Fibroblast of pulmonary artery (primary cell): Measurements from ENCODE around the gene TCTA.

Experiments used
- DNase-seq: peaks from one replicate; pipeline ENCODE4 v3.0.0-alpha.2; 2010; ENCODE audit warnings: low read depth
- H3K4me3 ChIP-seq: replicated peaks from 2 replicates; pipeline ENCODE4 v1.5.1; 2011; ENCODE audit warnings: low read depth, mild to moderate bottlenecking, control low read depth, low read length, moderate library complexity
- TF ChIP-seq, protein P1 (sequence below): IDR thresholded peaks from 2 replicates; pipeline ENCODE4 v1.5.1; 2011; ENCODE audit warnings: mild to moderate bottlenecking, control low read depth, low read length, inconsistent platforms; ENCODE audit errors: missing control alignments

TCTA gene

DNA sequence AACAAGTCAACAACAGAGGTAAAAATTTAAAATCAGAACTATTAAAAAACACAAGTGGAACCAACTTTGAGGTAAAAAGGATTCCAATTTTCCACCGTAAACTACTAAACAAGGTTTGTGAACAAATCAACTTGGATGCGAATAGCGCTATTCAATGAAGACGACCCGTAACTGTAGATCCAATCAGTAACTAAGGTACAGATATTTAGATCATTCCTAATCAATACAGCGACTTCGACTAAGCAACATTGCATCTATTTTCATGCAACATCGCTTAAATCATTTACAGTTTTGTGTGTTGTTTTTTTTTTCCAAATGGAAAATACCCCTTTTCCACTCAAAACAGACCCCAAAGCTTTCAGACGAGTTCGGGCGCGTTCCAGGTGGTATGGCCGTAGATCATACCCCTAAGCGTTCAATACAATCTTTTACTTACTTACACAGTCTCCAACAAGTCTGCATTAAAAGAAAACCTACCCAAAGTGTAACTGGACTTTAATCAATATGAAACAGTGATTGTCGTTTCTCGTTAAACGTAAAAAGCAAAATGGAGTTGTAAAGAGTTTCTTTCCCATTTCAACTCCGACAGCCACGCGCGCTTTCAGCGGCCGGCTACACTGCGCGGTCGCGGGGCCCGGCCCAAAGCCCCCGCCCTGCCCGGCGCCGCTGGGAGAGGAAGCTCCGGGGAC is 1.2 kb upstream of the TCTA start:
- peak overlapping the region; percentile 83 for H3K4me3 ChIP-seq
- no peak for DNase-seq
- TF ChIP-seq, protein P1, sequence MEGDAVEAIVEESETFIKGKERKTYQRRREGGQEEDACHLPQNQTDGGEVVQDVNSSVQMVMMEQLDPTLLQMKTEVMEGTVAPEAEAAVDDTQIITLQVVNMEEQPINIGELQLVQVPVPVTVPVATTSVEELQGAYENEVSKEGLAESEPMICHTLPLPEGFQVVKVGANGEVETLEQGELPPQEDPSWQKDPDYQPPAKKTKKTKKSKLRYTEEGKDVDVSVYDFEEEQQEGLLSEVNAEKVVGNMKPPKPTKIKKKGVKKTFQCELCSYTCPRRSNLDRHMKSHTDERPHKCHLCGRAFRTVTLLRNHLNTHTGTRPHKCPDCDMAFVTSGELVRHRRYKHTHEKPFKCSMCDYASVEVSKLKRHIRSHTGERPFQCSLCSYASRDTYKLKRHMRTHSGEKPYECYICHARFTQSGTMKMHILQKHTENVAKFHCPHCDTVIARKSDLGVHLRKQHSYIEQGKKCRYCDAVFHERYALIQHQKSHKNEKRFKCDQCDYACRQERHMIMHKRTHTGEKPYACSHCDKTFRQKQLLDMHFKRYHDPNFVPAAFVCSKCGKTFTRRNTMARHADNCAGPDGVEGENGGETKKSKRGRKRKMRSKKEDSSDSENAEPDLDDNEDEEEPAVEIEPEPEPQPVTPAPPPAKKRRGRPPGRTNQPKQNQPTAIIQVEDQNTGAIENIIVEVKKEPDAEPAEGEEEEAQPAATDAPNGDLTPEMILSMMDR, result no peak

DNA sequence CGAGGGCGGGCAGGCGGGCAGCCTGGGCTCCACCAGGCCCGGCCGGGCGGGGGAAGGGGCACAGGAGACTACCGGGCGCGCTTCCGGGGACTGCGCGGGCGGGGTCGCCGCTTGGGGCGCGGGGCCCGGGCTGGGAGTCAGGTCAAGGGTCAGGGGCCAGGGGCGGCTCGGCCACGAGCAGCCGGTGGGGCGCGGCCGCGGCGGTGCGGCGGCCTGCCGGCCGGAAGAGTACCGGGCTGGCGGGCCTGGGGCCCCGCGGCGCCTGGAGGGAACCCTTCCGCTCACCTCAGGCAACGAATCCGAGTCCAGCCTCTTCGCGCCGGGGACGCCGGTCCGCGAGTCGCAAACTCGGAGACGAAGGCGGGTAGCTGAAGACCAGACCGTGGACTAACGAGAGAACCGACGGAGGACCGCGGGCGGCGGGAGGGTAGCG is 672 bp upstream of the TCTA start:
- H3K4me3 ChIP-seq, result peak overlapping the region; percentile 83
- no peak for DNase-seq
- TF ChIP-seq, protein P1, result no peak

DNA sequence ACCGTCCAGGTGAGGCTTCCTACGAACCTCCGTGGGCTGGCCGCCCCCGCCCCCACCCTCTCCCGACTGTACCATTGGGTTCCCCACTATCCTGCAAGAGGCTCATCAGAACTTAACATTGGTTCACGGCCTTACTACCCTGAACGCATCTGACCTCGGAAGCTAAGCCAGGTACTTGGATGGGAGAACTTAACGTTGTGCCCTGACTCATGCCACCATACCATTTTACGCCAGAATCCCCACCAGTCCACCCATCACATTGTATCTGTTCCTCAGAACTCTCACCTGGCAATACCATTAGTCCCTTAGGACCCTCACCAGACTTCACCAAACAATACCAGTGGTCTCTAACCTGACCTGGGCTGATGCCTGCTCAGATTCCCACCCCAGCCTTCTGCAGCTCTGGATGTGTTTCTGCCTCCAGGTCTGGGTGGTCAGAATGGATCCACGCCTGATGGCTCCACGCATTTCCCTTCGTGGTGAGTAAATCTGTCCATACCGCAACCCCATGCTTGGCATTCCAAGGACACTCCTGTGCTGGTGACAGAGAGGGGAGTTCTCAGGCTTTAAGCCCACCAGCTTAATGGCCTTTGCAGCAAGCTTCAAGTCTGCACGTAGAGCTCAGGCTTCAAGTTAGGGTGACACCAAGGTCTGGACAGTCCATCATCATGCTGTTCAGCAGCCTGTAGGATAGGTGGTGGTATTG is 562 bp downstream of the TCTA start:
- no peak for DNase-seq
- H3K4me3 ChIP-seq, result peak overlapping the region; percentile 91
- TF ChIP-seq, protein P1, result no peak

DNA sequence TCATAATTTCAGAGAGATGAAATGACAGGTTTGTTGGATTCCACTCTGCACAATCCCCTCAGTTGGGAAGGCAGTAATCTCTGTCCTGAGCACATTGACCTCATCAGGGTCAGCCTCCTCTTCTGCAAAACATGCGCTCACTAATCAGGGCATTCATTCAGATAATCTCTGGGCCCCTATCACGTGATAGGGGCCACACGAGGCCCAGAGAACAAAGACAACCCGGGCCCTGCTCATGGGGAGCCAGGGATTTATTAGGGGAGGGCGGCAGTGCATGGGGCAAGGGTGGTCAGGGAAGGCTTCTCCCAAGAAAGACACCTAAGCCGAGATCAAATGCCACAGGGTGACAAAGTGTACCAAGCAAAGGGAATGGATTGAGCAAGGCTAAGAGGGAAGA is 1.1 kb downstream of the TCTA start:
- peak overlapping the region; percentile 91 for H3K4me3 ChIP-seq
- no peak for DNase-seq
- TF ChIP-seq, protein P1, result no peak

DNA sequence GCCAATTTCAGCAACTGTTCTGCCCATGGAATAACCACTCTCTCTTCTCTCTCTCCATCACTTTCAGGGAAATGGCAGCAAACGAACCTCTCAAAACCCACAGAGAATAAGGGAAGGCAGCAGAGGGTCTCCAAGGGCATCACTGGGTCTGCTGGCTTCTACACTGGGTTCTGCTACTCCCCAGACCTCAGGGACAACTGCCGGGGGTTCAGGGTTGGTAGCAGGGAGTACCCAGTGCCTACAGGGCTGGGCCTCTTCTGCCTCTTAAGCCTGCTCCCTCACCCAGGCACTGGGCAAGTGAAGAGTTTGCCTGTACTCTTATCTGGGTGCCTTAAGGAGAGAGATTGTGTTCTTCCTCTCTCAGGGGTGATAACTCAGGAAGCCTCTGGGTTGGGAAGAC is 2.5 kb downstream of the TCTA start:
- TF ChIP-seq, protein P1, result no peak
- no peak overlapping the region for H3K4me3 ChIP-seq
- no peak for DNase-seq

DNA sequence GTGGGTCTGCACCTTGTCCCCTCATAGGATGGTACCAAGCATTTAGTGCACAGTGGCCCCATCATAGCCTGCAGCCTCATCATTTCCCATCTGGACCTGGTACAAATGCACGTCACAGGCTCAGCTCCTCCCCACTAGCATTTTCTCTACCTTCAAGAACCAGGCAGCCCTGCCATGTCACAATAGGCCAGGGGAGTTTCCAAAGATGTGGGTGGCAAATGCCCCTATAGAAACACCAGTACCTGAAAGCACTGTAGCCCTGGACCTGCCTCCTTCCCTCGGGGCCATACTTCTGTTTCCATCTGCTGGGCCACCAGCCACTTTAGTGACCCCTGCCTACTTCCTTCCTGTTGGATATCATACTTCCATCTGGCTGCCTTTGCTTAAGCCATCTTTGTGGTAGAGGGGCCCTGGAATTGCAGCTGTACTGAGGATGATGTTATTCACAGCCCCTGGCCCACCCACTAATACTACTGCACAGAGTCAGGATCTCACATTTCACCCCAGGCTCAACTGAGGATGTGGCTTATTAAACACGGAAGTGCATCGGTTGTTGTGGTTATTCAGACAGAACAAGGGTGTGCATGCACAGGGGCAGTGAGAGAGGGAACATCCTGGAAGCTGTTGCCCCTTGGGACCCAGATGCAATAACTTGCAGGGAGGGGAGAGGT is 3.8 kb downstream of the TCTA start:
- no peak overlapping the region for H3K4me3 ChIP-seq
- TF ChIP-seq, protein P1, result no peak
- DNase-seq, result no peak
